Measurements from ENCODE around the gene NFASC. TPM values are rescaled to one million over a fixed set of nuclear protein-coding genes. Genes with fewer than 3 reads are reported as not detected.

NFASC gene
- total RNA-seq, 5 donors from 2014 or later (not counting 1 experiment from before 2014, with no cell fraction given), result 0.13 to 0.35 (median 0.19) TPM; not detected in 2

DNA sequence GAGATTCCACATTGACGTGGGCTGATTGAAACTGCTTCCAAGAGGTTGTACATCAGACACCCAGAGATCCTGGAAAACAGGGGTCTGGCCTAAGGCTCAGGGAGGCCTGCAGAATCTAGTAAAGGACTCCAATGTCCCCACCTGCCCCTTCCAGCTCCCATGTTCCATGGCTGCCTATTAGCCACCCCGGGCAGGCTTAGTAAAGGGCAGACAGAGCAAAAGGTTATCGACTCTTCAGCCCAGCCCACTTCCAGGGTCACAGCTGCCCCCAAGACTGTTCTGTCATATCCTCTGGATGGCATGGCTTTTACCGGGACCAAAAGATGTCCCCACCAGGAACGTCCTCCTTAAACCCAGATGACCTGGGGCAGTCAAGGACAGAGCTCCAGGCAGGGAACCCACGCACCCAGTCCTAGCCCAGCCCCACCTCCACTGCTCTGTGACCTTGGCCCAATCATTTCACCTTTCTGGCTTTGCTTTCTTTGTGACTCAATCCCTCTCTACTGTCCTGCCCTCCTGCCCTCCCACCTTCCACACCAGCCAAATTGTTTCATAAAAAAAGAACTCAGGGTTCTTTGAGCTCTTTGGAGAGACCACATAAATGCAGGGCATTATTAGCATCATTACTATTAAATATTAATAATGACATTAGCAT, 167.6 kb downstream of the NFASC start:
- Mint-ChIP-seq H3K4me3 (no peak overlapping the region), H3K4me1 (no peaks in the 10 kb centered on the region), H3K9me3 (peaks cover 0 to 3% (median 0%) of the 10 kb centered on the region in 3 donors), H3K27me3 (peaks cover 20 to 32% of the 10 kb centered on the region in 2 donors), H3K27ac (no peak overlapping the region), H3K36me3 (no peaks in the 10 kb centered on the region)
- no peaks in the 10 kb centered on the region for H3K36me3 ChIP-seq (ENCODE audit: control insufficient read depth in 2 of 2, extremely low read depth in 1 of 2, insufficient read depth in 1 of 2, low read length in 1 of 2)
- peaks cover 0 to 2% of the 10 kb centered on the region in 2 experiments for H3K4me1 ChIP-seq (ENCODE audit: control insufficient read depth in 1 of 2, extremely low read depth in 1 of 2, insufficient read depth in 2 of 2, low read length in 2 of 2)
- no peak for ATAC-seq (replicated peaks in 1 of 4)
- H3K9me3 ChIP-seq, result no peaks in the 10 kb centered on the region
- WGBS (ENCODE audit: insufficient coverage), result 80% methylated on average over 6 of the region's 6 CpGs
- H3K27me3 ChIP-seq (replicated peaks in 1 of 2; ENCODE audit: control insufficient read depth in 2 of 2, extremely low read depth in 1 of 2, insufficient read depth in 2 of 2, low read length in 1 of 2), result peaks cover 2 to 27% of the 10 kb centered on the region in 2 experiments
- H3K27ac ChIP-seq (ENCODE audit: low read length), result no peak overlapping the region
- ChIA-PET POLR2A (no interaction called here), CTCF (no interaction called here)
- no peak for DNase-seq
- no peak overlapping the region for H3K4me3 ChIP-seq (ENCODE audit: control insufficient read depth in 1 of 2, extremely low read depth in 1 of 2, low read length in 1 of 2)

DNA sequence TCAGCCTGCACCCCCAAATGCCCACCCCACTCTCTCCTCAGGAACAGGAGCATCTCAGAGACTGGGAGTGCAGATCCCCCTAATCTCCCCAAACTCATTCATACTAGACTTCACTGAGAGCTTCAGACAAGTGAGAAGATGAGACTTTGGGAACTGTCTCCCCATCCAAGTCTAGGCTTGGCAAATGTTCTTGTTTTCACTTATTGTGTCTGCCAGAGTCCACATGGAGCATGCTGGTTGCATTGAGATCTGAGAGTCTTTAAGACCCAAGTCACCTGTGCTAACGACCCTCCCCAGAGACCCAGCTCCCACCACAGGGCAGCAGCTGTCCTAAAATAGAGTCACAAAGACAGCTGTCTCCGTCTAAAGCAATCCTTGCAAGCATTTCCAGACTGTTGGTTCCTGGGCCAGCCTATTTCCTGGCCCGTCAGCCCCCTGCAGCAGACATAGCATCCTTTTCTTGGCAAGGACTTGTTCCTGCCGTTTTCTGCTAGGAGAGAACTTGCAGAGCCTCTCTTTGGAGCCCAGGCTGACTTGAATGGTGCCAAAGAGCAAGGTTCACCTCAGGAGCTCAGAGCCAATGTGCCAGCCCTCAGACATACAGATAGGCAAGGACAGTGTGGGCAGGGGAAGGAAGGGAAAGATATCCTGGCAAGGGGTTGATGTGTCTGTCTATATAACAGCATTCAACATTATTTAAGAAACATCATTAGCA, 170.5 kb downstream of the NFASC start:
- WGBS (ENCODE audit: insufficient coverage), result 41% methylated on average over 4 of the region's 4 CpGs
- Mint-ChIP-seq H3K9me3 (no peaks in the 10 kb centered on the region), H3K4me3 (no peak overlapping the region), H3K4me1 (no peaks in the 10 kb centered on the region), H3K27ac (no peak overlapping the region), H3K36me3 (no peaks in the 10 kb centered on the region), H3K27me3 (peaks cover 36 to 55% of the 10 kb centered on the region in 2 donors)
- H3K4me1 ChIP-seq (ENCODE audit: control insufficient read depth in 1 of 2, extremely low read depth in 1 of 2, insufficient read depth in 2 of 2, low read length in 2 of 2), result peaks cover 0 to 2% of the 10 kb centered on the region in 2 experiments
- ChIA-PET POLR2A (no interaction called here), CTCF (interaction anchor here in 1 of 2 donors (0.5 to 0.6 kb wide), 2 partner anchors 10 to 44 kb away, joined by 3 read pairs; no protein-coding TSS in a partner anchor)
- DNase-seq (no peak), ATAC-seq (replicated peaks in 1 of 4) (no peak)
- no peak overlapping the region for H3K27ac ChIP-seq (ENCODE audit: low read length)
- no peak overlapping the region for H3K4me3 ChIP-seq (ENCODE audit: control insufficient read depth in 1 of 2, extremely low read depth in 1 of 2, low read length in 1 of 2)
- peaks cover 5 to 49% of the 10 kb centered on the region in 2 experiments for H3K27me3 ChIP-seq (replicated peaks in 1 of 2; ENCODE audit: control insufficient read depth in 2 of 2, extremely low read depth in 1 of 2, insufficient read depth in 2 of 2, low read length in 1 of 2)
- no peaks in the 10 kb centered on the region for H3K36me3 ChIP-seq (ENCODE audit: control insufficient read depth in 2 of 2, extremely low read depth in 1 of 2, insufficient read depth in 1 of 2, low read length in 1 of 2)
- H3K9me3 ChIP-seq, result no peaks in the 10 kb centered on the region

DNA sequence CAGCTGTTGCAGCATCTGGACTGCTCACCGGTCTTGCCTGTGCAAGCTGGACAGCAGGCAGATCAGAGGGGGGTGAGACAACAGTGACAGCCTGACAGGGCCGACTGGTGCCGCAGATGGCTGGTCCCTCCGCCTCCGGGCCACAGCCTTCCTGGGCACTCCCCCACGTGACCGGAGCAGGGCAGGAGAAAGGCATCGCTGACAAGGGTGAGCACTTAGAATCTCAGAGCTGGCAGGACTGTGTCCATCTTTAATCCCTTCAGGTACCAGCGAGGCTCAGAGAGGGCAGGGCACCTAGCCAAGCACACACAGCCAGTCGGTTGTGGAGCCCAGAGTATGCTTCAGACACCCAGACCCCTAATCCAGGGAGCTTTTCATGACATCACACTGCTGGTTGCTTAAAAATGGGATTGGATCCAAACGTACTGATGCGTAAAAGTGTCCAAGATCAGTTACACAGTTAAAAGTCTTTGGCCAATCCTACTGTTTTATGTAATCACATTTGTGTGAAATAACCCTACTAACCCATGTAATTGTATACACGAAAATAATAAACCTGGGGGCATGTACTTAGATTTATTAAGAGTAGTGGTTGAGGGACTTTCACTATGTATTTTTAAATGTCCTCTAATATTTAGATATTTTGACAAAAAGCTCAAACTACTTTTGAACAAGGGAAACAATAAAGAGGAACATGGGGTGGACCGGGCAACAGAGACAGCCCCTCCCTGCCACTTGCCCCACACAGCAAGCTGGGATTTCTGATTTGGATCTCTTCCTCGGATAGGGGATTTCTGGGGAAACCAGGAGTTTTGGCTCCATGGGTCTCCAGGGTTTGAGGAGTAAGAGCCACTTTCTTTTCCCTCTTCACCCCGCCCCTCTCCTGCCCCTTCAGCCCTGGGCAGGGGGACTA, 171.6 kb downstream of the NFASC start:
- Histone ChIP-seq H3K27ac (ENCODE audit: low read length) (no peak overlapping the region), H3K4me3 (ENCODE audit: control insufficient read depth in 1 of 2, extremely low read depth in 1 of 2, low read length in 1 of 2) (no peak overlapping the region), H3K9me3 (no peaks in the 10 kb centered on the region), H3K4me1 (ENCODE audit: control insufficient read depth in 1 of 2, extremely low read depth in 1 of 2, insufficient read depth in 2 of 2, low read length in 2 of 2) (peaks cover 0 to 2% of the 10 kb centered on the region in 2 experiments), H3K27me3 (replicated peaks in 1 of 2; ENCODE audit: control insufficient read depth in 2 of 2, extremely low read depth in 1 of 2, insufficient read depth in 2 of 2, low read length in 1 of 2) (peaks cover 5 to 60% of the 10 kb centered on the region in 2 experiments), H3K36me3 (ENCODE audit: control insufficient read depth in 2 of 2, extremely low read depth in 1 of 2, insufficient read depth in 1 of 2, low read length in 1 of 2) (no peaks in the 10 kb centered on the region)
- H3K4me1 Mint-ChIP-seq, result no peaks in the 10 kb centered on the region
- 82% methylated on average over 9 of the region's 16 CpGs for WGBS (ENCODE audit: insufficient coverage)
- H3K9me3 Mint-ChIP-seq, result no peaks in the 10 kb centered on the region
- H3K27ac Mint-ChIP-seq, result no peak overlapping the region
- no peaks in the 10 kb centered on the region for H3K36me3 Mint-ChIP-seq
- no peak overlapping the region for H3K4me3 Mint-ChIP-seq
- DNase-seq (no peak), ATAC-seq (replicated peaks in 1 of 4) (no peak)
- CTCF ChIA-PET, result interaction anchor here in 1 of 2 donors (0.7 kb wide), 1 partner anchor 19 kb away, joined by 3 read pairs; no protein-coding TSS in a partner anchor
- POLR2A ChIA-PET, result no interaction called here
- H3K27me3 Mint-ChIP-seq, result peaks cover 35 to 64% of the 10 kb centered on the region in 2 donors

DNA sequence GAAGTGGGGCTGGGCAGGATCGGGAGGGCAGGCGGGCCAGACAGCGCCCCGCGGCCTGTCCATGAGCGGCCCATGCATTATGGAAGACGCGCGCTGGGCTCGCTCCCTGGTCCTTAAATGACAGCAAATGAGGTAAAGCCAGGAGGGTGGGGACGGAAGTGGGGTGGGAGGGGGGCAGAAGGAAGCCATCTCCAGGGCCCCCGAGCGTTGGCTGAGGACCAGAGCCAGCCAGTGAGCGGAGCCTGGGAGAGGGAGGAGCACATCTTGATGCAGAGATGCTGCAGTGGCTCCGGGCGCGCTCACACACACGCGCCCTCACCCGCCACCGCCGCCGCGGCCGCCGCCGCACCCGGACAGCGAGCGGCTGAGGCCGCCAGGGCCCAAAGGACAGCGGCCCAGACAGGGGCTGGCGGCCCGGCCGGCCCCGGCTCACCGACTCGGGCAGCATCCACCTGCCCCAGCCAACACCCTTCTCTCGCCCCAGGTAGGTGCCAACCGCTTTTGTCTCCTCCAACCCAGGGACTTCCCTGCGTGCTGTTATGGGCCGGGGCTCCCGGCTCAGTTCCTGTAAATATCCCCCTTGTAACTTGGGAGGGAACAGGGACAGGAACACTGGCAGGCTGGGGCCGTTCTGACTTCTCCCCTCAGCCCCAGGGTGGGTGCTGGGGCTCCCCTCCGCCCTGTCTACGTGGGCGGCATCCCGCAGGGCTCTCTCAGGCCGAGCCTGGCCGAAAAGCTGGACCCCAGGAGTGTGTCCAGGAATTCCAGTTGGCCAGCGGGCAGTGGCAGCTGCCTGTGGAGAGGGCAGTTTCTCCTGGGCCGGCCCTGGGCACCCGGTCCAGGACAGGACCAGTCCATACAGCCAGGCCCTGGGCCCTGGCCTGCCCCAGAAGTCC, 172.5 kb downstream of the NFASC start, which contains the start of gene CNTN2:
CNTN2 (plus strand) TSS at position 302 of the 896 bp plus-strand sequence. CDS start 9,974 bp downstream, outside the sequence.
- Histone ChIP-seq H3K4me3 (ENCODE audit: control insufficient read depth in 1 of 2, extremely low read depth in 1 of 2, low read length in 1 of 2) (no peak within 1 kb of the TSS), H3K36me3 (ENCODE audit: control insufficient read depth in 2 of 2, extremely low read depth in 1 of 2, insufficient read depth in 1 of 2, low read length in 1 of 2) (no peaks in the 10 kb centered on the region), H3K9me3 (no peaks in the 10 kb centered on the region), H3K27me3 (replicated peaks in 1 of 2; ENCODE audit: control insufficient read depth in 2 of 2, extremely low read depth in 1 of 2, insufficient read depth in 2 of 2, low read length in 1 of 2) (peaks cover 5 to 68% of the 10 kb centered on the region in 2 experiments), H3K4me1 (ENCODE audit: control insufficient read depth in 1 of 2, extremely low read depth in 1 of 2, insufficient read depth in 2 of 2, low read length in 2 of 2) (peaks cover 0 to 2% of the 10 kb centered on the region in 2 experiments), H3K27ac (ENCODE audit: low read length) (no peak within 1 kb of the TSS)
- Mint-ChIP-seq H3K4me3 (no peak within 1 kb of the TSS), H3K36me3 (no peaks in the 10 kb centered on the region), H3K9me3 (no peaks in the 10 kb centered on the region), H3K27me3 (peaks cover 36 to 66% of the 10 kb centered on the region in 2 donors), H3K4me1 (no peaks in the 10 kb centered on the region), H3K27ac (no peak within 1 kb of the TSS)
- 18% methylated on average over 36 of the region's 53 CpGs for WGBS (ENCODE audit: insufficient coverage)
- ChIA-PET POLR2A (no interaction called here), CTCF (no interaction called here)
- no peak for DNase-seq
- no peak for ATAC-seq (replicated peaks in 1 of 4)

DNA sequence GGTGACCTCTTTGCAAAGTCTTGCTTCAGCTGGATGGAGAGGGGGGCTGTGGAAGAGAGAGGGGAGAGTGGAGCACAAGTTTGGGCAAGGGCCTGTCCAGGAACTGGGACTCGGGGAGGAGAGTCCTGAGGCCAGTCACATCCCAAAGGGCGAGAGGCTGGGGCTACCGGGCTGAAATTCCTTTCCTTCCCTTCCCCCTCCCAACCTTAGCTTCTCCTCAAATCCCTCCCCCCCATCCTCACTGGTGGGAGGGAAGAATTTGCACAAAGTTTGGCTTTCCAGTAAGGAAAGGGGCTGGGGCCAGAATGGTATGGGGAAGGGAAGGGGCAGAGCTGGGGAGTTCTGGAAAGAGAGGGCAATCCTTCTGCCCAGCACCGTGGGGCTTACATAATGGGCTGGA, 173.2 kb downstream of the NFASC start:
- Mint-ChIP-seq H3K9me3 (no peaks in the 10 kb centered on the region), H3K4me1 (no peaks in the 10 kb centered on the region), H3K4me3 (no peak overlapping the region), H3K27me3 (peaks cover 40 to 65% of the 10 kb centered on the region in 2 donors), H3K36me3 (no peaks in the 10 kb centered on the region), H3K27ac (no peak overlapping the region)
- Histone ChIP-seq H3K9me3 (no peaks in the 10 kb centered on the region), H3K27ac (ENCODE audit: low read length) (no peak overlapping the region), H3K4me3 (ENCODE audit: control insufficient read depth in 1 of 2, extremely low read depth in 1 of 2, low read length in 1 of 2) (no peak overlapping the region), H3K36me3 (ENCODE audit: control insufficient read depth in 2 of 2, extremely low read depth in 1 of 2, insufficient read depth in 1 of 2, low read length in 1 of 2) (no peaks in the 10 kb centered on the region), H3K4me1 (ENCODE audit: control insufficient read depth in 1 of 2, extremely low read depth in 1 of 2, insufficient read depth in 2 of 2, low read length in 2 of 2) (peaks cover 0 to 2% of the 10 kb centered on the region in 2 experiments), H3K27me3 (replicated peaks in 1 of 2; ENCODE audit: control insufficient read depth in 2 of 2, extremely low read depth in 1 of 2, insufficient read depth in 2 of 2, low read length in 1 of 2) (peaks cover 5 to 72% of the 10 kb centered on the region in 2 experiments)
- ChIA-PET POLR2A (no interaction called here), CTCF (no interaction called here)
- DNase-seq, result no peak
- 50% methylated on average over 1 of the region's 4 CpGs for WGBS (ENCODE audit: insufficient coverage)
- ATAC-seq (replicated peaks in 1 of 4), result no peak
